NCI-H146 (cell line): ENCODE measurements around the gene BRAP.
"Not testable (repeated sequence)": the region's sequence is repeated elsewhere in the genome, so short reads cannot be mapped to it uniquely, and the experiment has no call there.

Source experiments
- DNase-seq: peaks from one replicate; lab custom pipeline; 2025; lab: John Stamatoyannopoulos, UW

BRAP gene

DNA sequence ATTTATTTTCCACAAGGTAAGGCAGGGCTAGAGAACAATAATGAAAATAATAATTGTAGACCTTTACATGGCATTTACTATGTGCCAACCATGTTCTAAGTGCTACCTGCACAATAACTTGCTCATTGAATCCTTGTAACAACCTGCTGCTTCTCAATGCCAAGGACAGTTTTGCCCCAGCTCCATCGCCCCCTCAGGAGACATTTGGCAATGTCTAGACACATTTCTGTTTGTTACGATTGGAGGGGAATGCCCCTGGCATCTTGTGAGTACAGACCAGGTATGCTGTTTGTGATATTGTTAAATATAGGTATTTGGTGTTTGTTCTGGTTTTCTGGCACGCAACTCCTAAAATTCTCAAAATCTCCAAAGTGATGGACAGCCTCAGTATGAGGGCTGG, 78.5 kb downstream of the BRAP start:
- DNase-seq = no peak

- DNase-seq = no peak
Observed at GRCh38 chr12:111606767-111607230, 79.0 kb downstream of the BRAP start.

DNA sequence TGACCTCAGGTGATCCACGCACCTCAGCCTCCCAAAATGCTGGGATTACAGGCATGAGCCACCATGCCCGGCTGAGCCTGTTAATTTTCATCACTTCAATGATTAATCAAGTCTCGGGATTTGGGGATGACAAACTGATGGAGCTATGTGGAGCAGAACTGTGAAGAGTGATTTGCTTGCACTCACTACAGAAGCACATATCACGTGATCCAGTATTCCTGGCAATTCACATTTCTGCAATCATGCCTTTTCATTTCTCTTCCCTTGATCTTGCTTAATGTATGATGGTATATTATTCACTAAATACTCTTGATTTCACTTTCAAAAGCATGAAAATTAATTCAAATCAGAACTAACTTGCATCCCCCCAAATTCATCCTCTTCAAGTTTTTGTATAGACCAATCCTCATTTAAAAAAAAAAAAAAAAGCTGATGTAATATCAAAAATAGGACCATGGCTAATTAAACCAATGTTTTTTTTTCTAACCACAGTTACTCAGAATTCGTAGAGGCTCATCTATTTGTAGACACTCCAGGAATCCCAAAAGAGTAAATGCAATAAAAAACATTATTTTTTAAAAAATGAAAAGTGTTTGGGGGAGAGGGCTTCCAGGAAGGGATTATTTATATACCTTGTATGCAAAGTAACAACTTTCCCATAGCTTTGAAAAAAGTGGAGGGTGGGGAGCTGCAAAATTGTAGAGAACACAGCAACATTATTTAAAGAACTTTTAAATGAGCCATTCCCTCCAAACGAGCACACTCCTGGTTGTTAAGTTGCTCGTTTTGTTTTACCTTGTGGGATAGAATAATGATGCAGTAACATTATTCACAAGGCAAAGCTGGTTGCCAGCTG, 79.6 kb downstream of the BRAP start:
- DNase-seq = no peak

GRCh38 chr12:111602857-111603256, 82.9 kb downstream of the BRAP start:
- not testable (repeated sequence) for DNase-seq

DNA sequence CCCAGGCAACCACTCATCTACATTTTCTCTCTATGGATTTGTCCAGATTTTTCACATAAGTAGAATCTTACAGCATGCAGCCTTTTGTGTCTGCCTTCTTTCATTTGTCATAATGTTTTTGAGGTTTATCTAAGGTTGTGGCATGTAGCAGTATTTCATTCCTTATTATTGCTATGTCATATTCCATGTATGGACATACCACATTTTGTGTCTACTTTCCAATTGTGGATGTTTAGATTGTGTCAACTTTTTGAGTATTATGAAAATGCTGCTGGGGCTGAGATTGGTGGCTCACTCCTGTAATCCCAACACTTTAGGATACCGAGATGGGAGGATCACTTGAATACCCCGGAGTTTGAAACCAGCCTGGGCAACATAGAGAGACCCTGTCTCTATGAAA, 83.4 kb downstream of the BRAP start:
- no peak for DNase-seq

DNA sequence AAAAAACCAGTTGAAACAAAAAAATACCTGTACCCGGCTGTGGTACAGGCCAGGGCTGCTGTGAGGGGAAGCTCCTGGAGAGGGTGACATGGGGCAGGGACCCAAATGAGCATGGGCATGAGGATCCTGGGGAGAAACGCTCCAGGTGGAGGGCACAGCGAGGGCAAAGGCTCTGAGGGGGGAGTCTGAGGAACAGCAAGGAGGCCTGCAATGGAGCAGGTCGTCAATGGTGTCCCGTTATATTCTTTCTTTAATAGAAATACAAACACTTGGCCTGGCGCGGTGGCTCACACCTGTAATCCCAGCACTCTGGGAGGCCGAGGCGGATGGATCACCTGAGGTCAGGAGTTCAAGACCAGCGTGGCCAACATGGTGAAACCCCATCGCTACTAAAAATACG, 84.8 kb downstream of the BRAP start:
- DNase-seq = not testable (repeated sequence)

DNA sequence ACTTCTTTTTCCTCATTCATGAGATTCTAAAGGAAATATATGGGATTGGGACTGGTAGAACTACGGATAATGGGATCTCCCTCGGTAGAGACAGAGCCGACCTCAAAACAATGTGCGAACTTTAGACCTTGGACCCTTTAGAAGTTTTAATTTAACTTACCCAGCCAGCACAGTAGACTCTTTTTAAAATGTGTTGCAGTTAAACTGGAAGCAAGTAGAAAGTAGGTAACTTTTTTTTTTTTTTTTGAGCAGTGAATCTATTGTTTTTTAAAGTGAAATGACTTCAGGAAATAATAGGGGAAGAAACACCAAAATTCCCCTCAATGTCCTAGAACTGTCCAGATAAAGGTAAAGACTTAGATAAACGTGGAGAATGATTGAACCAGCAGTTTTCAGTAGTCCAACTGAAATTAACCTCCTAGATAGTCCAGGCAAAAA, 85.5 kb downstream of the BRAP start:
- DNase-seq = no peak

- peak; percentile 95 for DNase-seq
Observed at GRCh38 chr12:111599453-111600204, 86.1 kb downstream of the BRAP start.

DNA sequence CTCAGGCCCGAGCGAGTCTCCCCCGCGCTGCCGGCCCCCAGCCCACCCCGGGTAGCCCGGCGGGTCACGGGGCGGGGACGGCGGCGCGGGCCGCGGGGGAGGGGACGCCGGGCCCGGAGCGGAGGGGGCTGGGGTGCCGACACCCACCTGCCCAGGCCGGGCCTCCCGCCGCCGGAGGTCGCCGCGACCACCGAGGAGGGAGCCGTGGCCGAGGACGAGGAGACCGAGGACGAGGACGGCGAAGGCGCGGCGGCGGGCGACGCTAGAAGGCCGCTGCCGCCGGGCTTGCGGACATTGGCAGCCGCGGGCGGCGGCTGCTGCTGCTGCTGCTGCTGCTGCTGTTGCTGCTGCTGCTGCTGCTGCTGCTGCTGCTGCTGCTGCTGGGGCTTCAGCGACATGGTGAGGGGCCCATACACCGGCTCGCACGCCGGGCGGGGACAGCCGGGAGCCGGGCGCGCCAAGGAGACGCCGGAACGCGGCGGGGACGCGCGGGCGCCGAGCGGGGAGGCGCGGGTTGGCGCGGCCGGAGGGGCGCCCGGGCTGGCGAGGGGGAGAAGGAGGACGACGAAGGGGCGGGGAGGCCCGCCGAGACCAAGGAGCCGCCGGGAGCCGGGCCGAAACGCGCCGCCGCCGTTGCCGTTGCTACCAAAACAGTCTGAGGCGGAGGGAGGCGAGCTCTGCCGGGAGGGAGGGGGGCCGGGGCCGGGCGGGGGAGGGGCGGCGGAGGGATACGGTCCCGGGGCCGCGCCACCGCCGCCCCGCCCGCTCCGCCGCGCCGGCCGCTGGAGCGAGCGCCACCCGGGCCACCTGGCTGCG, 86.9 kb downstream of the BRAP start, which contains the start of gene ATXN2:
ATXN2 (minus strand) TSS at position 679 of the 816 bp plus-strand sequence; CDS start at position 398, 281 bp downstream.
- DNase-seq = peak; percentile 74

DNA sequence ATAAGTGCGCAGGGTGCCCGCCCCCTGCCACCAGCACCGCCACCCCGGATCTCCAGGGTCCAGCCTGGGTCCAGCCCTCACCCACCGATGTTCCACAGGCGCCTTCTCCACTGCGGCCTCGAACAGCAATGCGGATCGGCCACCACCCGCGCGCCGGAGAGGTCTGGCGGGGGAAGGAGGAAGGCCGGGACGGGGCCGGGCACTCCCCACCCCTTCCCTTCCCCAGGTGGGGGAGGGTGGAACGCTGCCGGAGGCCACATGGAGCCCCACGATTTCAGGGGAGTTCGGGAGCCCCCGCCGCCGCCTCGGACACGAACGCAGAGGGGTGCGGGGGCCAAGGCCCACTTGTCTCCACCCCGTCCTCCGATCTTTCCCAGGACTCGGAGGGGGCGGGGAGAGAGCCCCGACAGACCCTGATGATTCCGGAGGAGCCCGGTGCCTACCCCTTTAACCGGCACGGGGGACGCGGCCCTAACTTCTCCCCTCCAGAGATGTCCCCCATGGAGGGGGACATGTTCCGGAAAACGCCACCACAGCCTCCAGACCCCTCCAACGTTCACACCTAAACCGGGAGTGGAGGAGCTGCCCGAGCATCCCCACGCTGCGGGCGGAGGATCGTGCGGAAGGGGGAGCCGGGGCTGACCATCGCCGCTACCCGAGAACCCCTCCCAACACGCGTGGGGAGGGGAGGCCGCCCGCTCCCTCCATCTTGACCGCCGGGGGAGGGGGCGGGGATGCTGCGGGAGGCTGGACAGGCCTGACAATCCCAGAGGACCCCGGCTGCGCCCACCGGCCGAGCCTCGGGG, 87.7 kb downstream of the BRAP start:
- DNase-seq = peak; percentile 53

- DNase-seq = peak; percentile 54
Observed at GRCh38 chr12:111596985-111597830, 88.5 kb downstream of the BRAP start.

DNA sequence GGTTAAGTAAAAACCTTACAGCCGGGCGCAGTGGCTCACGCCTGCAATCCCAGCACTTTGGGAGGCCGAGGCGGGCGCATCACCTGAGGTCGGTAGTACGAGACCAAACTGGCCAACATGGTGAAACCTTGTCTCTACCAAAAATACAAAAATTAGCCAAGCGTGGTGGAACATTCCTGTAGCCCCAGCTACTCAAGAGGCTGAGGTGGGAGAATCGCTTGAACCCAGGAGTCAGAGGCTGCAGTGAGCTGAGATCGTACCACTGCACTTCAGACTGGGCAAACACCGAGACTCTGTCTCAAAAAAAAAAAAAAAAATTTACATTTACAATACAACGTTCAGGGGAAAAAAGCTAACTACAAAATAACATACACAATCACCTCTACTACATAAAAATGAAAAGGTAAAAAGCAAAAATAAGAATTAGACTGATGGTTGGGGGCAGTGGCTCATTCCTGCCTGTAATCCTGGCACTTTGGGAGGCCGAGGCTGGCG, 90.4 kb downstream of the BRAP start:
- not testable (repeated sequence) for DNase-seq
